Measurements from ENCODE around the gene OR2W1.

OR2W1 gene

DNA sequence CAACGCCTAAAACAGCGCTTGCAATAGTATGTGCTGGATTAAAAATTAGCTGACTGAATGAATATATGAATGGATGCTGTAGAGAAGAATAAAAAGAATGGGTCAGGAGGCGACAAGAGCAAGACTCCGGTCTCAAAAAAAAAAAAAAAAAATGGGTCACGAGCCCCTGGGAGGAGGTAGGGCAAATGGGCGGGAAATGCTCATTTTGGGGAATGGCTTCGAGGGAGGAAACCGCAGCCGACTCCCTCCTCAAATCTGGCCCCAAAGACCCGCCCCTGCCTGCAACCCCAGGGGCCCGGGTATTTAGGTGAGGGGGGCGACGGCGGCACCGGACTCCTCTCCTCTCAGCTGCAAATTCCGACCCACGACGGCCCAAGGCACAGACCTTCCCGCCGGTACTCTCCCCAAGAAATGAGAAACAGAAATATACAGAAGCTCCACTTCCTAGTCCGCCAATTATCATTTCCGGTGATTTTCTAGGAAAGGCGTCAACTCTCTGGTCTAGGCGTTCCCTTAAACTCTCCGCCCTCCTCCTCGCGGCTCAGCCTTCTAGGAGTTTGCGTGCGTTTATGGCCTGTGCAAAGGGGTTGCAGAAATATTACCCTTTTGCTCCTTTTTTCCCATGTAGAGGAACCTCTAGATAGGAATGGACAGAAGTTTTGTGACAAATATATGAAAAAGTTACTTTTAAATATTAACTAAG, 39.6 kb downstream of the OR2W1 start, which contains the start of gene ZNF311:
ZNF311 (minus strand) TSS at position 133 of the 703 bp plus-strand sequence. CDS start 1,361 bp downstream, outside the sequence.
- no peak for DNase-seq (ENCODE audit: low read depth in 1 of 2, low spot score in 1 of 2)

DNA sequence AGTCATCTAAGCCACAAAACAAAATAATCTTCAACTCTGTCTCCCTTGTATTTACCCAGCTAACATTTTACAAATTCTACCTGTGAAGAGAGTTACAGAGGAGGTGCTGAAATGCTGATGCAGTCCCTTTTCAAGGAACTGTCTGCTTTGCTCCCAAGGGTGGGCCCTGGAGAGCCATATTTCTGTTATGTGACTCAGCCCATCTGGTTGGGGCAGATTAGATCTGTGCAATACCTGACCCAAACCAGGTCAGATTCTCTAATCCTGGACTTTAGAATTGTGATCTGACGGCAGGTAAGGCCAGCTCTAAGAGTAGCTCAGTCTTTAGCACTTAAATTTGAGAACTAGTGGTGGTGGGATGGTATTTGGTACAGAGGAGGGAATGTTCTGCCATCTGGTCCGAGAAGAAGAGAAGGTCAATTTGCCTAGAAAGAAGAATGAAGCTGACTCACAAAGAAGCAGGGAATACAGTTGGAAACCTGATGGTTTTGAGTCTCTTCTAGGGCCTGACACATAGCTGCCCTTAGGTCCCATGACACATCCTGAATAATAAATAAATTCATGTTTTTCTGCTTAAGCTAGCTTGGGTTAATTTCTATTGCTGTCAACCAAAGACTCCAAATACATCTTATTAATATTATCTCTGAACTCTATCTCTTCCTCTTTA, 48.0 kb downstream of the OR2W1 start:
- no peak for DNase-seq (ENCODE audit: low read depth in 1 of 2, low spot score in 1 of 2)

DNA sequence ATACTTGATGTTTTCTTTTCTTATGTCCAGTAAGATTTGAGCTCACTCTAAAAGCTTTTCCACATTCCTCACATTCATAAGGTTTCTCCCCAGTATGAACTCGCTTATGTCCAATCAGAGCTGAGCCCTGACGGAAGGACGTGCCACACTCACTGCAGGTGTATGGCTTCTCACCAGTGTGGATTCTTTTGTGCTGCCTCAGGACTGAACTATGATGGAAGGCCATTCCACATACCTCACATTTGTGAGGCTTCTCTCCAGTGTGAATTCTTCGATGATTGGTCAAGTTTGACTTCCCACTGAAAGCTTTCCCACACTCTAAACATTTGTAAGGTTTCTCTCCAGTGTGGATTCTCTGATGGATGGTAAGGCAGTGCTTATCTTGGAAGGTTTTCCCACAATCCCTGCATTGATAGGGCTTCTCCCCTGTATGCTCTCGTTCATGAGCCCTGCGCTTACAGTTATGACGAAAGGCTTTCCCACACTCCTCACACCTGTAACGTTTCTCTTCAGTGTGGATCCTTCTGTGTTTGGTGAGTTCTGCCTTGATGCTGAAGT, 49.8 kb downstream of the OR2W1 start:
- no peak for DNase-seq (ENCODE audit: low read depth in 1 of 2, low spot score in 1 of 2)
